Brain microvascular endothelial cell (primary cell): ENCODE measurements around the gene GPA33.
"Not testable (repeated sequence)": the region's sequence is repeated elsewhere in the genome, so short reads cannot be mapped to it uniquely, and the experiment has no call there.

Experiments used
- DNase-seq: peaks from one replicate; pipeline ENCODE4 v3.0.0-alpha.2; 2020
- H3K27ac ChIP-seq: fragments of 250-450 bp; sonication (Bioruptor Pico); 2 replicates; pipeline ENCODE4 v1.5.1; 2020; ENCODE audit warnings: mild to moderate bottlenecking, moderate library complexity
- H3K27me3 ChIP-seq: fragments of 250-450 bp; sonication (Bioruptor Pico); replicated peaks from 2 replicates; pipeline ENCODE4 v1.5.1; 2020; ENCODE audit warnings: mild to moderate bottlenecking
- H3K36me3 ChIP-seq: fragments of 250-450 bp; sonication (Bioruptor Pico); replicated peaks from 2 replicates; pipeline ENCODE4 v1.5.1; 2020; ENCODE audit warnings: mild to moderate bottlenecking
- H3K4me3 ChIP-seq: 2 replicates; pipeline ENCODE4 v1.5.1; 2011; ENCODE audit warnings: low read depth, mild to moderate bottlenecking, control low read depth, low read length, moderate library complexity
- in situ Hi-C: cut with HindIII; loops from 2 replicates; pipeline ENCODE4 v1.10.0; 2017; ENCODE audit warnings: low sequenced_read_pairs, low pct_ligation_motif_present
- TF ChIP-seq, protein P1 (sequence below): IDR thresholded peaks from 2 replicates; pipeline ENCODE4 v1.5.1; 2011; ENCODE audit warnings: low read depth, mild to moderate bottlenecking, moderate library complexity, low read length, control low read depth, inconsistent platforms; ENCODE audit errors: missing control alignments

GPA33 gene

GRCh38 chr1:167052389-167052788, 37.8 kb downstream of the GPA33 start:
- in situ Hi-C loops: no loop called here
- Histone ChIP-seq H3K4me3 (no peak overlapping the region), H3K27me3 (peaks cover 8% of the 10 kb centered on the region), H3K27ac (no peak overlapping the region), H3K36me3 (no peaks in the 10 kb centered on the region)
- DNase-seq: no peak
- TF ChIP-seq, protein P1, sequence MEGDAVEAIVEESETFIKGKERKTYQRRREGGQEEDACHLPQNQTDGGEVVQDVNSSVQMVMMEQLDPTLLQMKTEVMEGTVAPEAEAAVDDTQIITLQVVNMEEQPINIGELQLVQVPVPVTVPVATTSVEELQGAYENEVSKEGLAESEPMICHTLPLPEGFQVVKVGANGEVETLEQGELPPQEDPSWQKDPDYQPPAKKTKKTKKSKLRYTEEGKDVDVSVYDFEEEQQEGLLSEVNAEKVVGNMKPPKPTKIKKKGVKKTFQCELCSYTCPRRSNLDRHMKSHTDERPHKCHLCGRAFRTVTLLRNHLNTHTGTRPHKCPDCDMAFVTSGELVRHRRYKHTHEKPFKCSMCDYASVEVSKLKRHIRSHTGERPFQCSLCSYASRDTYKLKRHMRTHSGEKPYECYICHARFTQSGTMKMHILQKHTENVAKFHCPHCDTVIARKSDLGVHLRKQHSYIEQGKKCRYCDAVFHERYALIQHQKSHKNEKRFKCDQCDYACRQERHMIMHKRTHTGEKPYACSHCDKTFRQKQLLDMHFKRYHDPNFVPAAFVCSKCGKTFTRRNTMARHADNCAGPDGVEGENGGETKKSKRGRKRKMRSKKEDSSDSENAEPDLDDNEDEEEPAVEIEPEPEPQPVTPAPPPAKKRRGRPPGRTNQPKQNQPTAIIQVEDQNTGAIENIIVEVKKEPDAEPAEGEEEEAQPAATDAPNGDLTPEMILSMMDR: peak; percentile 82

DNA sequence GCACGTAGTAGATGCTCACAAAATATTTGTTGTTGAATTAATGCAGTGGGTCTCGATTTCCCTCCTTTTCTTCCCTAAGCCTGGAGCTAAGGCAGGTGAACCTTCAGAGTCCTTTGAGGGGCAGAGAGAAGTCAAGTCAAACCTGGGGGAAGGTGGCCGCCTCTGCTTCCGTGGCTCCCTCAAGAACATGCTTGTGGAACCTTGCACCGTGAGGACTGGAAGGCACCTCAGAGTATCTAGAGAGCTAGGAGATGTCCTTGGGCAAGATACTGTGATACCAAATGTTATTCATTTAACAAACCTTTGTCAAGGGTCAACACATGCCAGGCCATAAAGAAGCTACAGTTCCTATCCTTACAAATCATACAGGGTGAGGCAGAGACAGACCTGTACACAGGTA, 38.3 kb downstream of the GPA33 start:
- TF ChIP-seq, protein P1: no peak
- Histone ChIP-seq H3K27ac (no peak overlapping the region), H3K36me3 (no peaks in the 10 kb centered on the region), H3K27me3 (peaks cover 8% of the 10 kb centered on the region), H3K4me3 (no peak overlapping the region)
- DNase-seq: no peak
- in situ Hi-C loops: no loop called here

- no peak overlapping the region for H3K27ac ChIP-seq
- no peak for DNase-seq
- TF ChIP-seq, protein P1: no peak
- no peak overlapping the region for H3K4me3 ChIP-seq
- in situ Hi-C loops: no loop called here
- H3K36me3 ChIP-seq: no peaks in the 10 kb centered on the region
- H3K27me3 ChIP-seq: peaks cover 6% of the 10 kb centered on the region
Measured at GRCh38 chr1:167043752-167044488, 46.3 kb downstream of the GPA33 start.

GRCh38 chr1:167033646-167034045, 56.5 kb downstream of the GPA33 start:
- Histone ChIP-seq H3K4me3 (no peak overlapping the region), H3K27ac (no peak overlapping the region), H3K27me3 (no peaks in the 10 kb centered on the region), H3K36me3 (no peaks in the 10 kb centered on the region)
- no peak for DNase-seq
- in situ Hi-C loops: no loop called here
- TF ChIP-seq, protein P1: no peak

DNA sequence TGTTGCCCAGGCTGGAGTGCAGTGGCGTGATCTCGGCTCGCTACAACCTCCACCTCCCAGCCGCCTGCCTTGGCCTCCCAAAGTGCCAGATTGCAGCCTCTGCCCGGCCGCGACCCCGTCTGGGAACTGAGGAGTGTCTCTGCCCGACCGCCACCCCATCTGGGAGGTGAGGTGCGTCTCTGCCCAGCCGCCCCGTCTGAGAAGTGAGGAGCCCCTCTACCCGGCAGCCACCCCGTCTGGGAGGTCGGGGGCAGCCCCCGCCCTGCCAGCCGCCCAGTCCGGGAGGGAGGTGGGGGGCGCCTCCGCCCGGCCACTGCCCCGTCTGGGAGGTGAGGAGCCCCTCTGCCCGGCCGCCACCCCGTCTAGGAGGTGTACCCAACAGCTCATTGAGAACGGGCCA, 60.6 kb downstream of the GPA33 start:
- H3K36me3 ChIP-seq, H3K4me3 ChIP-seq, H3K27me3 ChIP-seq, in situ Hi-C loops, DNase-seq, H3K27ac ChIP-seq: not testable (repeated sequence)

DNA sequence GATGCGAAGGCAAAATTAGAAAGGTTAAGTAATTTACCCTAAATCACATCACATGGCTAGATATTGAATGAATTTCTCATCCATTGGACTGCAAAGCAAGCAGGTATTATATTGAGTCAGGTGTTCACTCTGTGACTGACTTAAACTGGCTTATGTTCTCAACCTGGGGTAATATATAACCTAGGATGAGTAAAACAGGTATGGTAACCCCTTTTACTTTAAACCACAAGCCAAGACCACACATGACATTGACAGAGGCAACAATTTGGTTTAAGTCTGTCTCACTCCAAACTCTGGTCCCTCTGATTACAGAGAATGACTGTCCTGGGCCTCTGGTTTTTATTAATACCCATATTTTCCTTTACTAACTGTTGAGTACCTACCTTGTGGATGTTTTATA, 67.8 kb downstream of the GPA33 start:
- TF ChIP-seq, protein P1: no peak
- Histone ChIP-seq H3K27me3 (no peaks in the 10 kb centered on the region), H3K4me3 (no peak overlapping the region), H3K27ac (no peak overlapping the region), H3K36me3 (no peaks in the 10 kb centered on the region)
- in situ Hi-C loops: no loop called here
- no peak for DNase-seq
